Panc1 (cell line): ENCODE results near the gene ELFN2. TPM values are rescaled to one million over a fixed set of nuclear protein-coding genes. Genes with fewer than 3 reads are reported as not detected.

Experiments
- ATAC-seq: fragments of 200-7000 bp; cut with Tn5 transposase; 2 replicates; pipeline ENCODE4 v1.9.1; 2020; ENCODE audit warnings: mild to moderate bottlenecking, moderate library complexity
- BruUV-seq: library from RNA; stranded (reverse); fragments of 400-500 nt; replicated peaks from 2 replicates; lab custom pipeline; 2021; lab: Mats Ljungman, UMichigan
- CTCF ChIA-PET: fragments of 300-600 bp; sonication (Branson Sonifier 250); formaldehyde crosslinking; loops from one replicate; lab custom pipeline; 2022; ENCODE audit warnings: antibody characterized with exemption; lab: Charles Lee
- POLR2A ChIA-PET: fragments of 300-600 bp; sonication (Branson Sonifier 250); formaldehyde crosslinking; loops from one replicate; lab custom pipeline; 2022; ENCODE audit warnings: antibody characterized with exemption; lab: Charles Lee
- DNase-seq: peaks from one replicate; pipeline ENCODE4 v3.0.0-alpha.2; 2010; ENCODE audit warnings: low read depth, low spot score
- H3K27ac ChIP-seq: 2 replicates; pipeline ENCODE4 v1.5.1; 2011; ENCODE audit warnings: mild to moderate bottlenecking, low read length, inconsistent platforms
- H3K27me3 ChIP-seq: fragments of 200-500 bp; sonication (Bioruptor generic); 2 replicates; pipeline ENCODE4 v1.6.0; 2014; ENCODE audit warnings: low read length, inconsistent platforms; ENCODE audit not compliant: control insufficient read depth, insufficient read depth
- H3K36me3 ChIP-seq: fragments of 200-500 bp; sonication (Bioruptor generic); 2 replicates; pipeline ENCODE4 v1.5.1; 2014; ENCODE audit warnings: inconsistent platforms, mild to moderate bottlenecking, low read length, moderate library complexity; ENCODE audit not compliant: control insufficient read depth, insufficient read depth
- H3K4me1 ChIP-seq: 2 replicates; pipeline ENCODE4 v1.5.1; 2011; ENCODE audit warnings: inconsistent platforms, mild to moderate bottlenecking, low read length, moderate library complexity; ENCODE audit not compliant: control insufficient read depth, insufficient read depth
- H3K4me3 ChIP-seq, 2 experiments: 2 replicates each; pipeline ENCODE4 v1.5.1; 2011 to 2012; ENCODE audit warnings: low read depth in 2 of 2, low read length in 2 of 2, mild to moderate bottlenecking in 2 of 2, inconsistent platforms in 1 of 2, moderate library complexity in 1 of 2
- H3K9me3 ChIP-seq: fragments of 200-500 bp; sonication (Bioruptor generic); 2 replicates; pipeline ENCODE4 v1.5.1; 2014; ENCODE audit warnings: low read depth, mild to moderate bottlenecking, inconsistent platforms, low read length, moderate library complexity; ENCODE audit not compliant: control insufficient read depth, insufficient read depth
- POLR2AphosphoS5 ChIP-seq: IDR thresholded peaks from 2 replicates; pipeline ENCODE4 v1.6.1; 2012; ENCODE audit warnings: mild to moderate bottlenecking, low read depth, low read length, moderate library complexity
- SIN3A ChIP-seq: IDR thresholded peaks from 2 replicates; pipeline ENCODE4 v1.6.1; 2012; ENCODE audit warnings: low read depth, mild to moderate bottlenecking, low read length, moderate library complexity, borderline replicate concordance; ENCODE audit not compliant: insufficient read depth
- TCF7L2 ChIP-seq: IDR thresholded peaks from 2 replicates; pipeline ENCODE4 v1.6.1; 2011; ENCODE audit warnings: mild to moderate bottlenecking, low read depth, low read length, inconsistent platforms
- in situ Hi-C: cut with HindIII; loops from 2 replicates; pipeline ENCODE4 v1.10.0; 2016; ENCODE audit warnings: low sequenced_read_pairs, low pct_unique_long_range_greater_than_20kb
- intact Hi-C: fragments of 100-400 bp; cut with micrococcal nuclease; formaldehyde crosslinking; loops from one replicate; pipeline ENCODE4 v1.10.0; 2022; ENCODE audit not compliant: unreplicated experiment
- total RNA-seq: library from RNA; stranded (reverse); gene quantifications from one replicate; pipeline ENCODE4 v1.2.1, GENCODE V29; 2021; ENCODE audit not compliant: unreplicated experiment
- TF ChIP-seq, protein P1 (sequence below): fragments of 450-650 bp; IDR thresholded peaks from 2 replicates; pipeline ENCODE4 v1.5.1; 2017; ENCODE audit warnings: mild to moderate bottlenecking
- TF ChIP-seq, protein P2 (sequence below), 2 experiments: IDR thresholded peaks; 2 replicates each; pipeline ENCODE4 v1.6.1; 2011 to 2012; ENCODE audit warnings: low read depth in 2 of 2, control low read depth in 1 of 2, low read length in 1 of 2, mild to moderate bottlenecking in 1 of 2, moderate library complexity in 1 of 2; ENCODE audit not compliant: insufficient read depth in 1 of 2

ELFN2 gene
- total RNA-seq, 1 experiment from 2014 or later = 2.9 TPM

DNA sequence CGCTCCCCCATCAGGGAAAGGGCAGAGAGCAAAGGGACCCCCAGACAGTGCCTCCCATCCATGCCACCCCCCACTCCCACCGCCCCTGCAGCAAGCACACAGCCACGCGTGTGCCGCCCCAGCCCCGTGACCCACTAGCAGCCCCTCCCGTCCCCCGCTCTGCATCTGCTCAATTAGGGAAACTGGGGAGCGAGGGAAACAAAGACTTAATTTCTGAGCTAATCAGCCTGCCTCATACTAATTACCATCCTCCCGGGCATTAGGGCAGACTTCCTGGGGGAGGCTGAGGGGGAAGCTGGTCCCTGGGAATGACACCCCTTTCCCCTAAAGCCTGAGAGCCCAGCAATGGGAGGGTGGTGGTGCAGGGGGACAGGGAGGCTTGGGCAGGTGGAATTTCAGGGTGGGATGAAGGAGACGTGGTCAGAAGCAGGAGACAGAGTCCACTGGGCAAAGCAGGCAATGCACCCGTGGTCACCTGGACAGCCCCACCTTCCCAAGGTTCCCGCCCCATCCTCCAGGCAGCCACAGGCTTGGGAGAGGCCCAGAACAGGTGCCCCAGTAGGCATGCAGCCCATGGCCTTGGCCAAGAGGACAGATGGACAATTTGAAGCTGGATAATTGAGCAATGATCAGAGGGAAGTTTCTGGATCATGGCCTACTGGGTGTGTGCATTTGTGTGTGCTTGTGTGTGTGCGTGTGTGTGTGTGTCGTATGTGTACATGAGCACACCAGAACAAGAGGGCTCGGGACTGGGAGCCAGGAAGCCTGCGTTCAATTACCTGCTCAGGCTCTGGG is 20.6 kb downstream of the ELFN2 start:
- ChIA-PET POLR2A (no interaction called here), CTCF (no interaction called here)

GRCh38 chr22:37404091-37404490 is 23.2 kb downstream of the ELFN2 start:
- TF ChIP-seq TCF7L2 = no peak
- no peak for TF ChIP-seq SIN3A
- TF ChIP-seq, protein P1, sequence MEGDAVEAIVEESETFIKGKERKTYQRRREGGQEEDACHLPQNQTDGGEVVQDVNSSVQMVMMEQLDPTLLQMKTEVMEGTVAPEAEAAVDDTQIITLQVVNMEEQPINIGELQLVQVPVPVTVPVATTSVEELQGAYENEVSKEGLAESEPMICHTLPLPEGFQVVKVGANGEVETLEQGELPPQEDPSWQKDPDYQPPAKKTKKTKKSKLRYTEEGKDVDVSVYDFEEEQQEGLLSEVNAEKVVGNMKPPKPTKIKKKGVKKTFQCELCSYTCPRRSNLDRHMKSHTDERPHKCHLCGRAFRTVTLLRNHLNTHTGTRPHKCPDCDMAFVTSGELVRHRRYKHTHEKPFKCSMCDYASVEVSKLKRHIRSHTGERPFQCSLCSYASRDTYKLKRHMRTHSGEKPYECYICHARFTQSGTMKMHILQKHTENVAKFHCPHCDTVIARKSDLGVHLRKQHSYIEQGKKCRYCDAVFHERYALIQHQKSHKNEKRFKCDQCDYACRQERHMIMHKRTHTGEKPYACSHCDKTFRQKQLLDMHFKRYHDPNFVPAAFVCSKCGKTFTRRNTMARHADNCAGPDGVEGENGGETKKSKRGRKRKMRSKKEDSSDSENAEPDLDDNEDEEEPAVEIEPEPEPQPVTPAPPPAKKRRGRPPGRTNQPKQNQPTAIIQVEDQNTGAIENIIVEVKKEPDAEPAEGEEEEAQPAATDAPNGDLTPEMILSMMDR = no peak
- TF ChIP-seq POLR2AphosphoS5 = no peak
- TF ChIP-seq, protein P2, sequence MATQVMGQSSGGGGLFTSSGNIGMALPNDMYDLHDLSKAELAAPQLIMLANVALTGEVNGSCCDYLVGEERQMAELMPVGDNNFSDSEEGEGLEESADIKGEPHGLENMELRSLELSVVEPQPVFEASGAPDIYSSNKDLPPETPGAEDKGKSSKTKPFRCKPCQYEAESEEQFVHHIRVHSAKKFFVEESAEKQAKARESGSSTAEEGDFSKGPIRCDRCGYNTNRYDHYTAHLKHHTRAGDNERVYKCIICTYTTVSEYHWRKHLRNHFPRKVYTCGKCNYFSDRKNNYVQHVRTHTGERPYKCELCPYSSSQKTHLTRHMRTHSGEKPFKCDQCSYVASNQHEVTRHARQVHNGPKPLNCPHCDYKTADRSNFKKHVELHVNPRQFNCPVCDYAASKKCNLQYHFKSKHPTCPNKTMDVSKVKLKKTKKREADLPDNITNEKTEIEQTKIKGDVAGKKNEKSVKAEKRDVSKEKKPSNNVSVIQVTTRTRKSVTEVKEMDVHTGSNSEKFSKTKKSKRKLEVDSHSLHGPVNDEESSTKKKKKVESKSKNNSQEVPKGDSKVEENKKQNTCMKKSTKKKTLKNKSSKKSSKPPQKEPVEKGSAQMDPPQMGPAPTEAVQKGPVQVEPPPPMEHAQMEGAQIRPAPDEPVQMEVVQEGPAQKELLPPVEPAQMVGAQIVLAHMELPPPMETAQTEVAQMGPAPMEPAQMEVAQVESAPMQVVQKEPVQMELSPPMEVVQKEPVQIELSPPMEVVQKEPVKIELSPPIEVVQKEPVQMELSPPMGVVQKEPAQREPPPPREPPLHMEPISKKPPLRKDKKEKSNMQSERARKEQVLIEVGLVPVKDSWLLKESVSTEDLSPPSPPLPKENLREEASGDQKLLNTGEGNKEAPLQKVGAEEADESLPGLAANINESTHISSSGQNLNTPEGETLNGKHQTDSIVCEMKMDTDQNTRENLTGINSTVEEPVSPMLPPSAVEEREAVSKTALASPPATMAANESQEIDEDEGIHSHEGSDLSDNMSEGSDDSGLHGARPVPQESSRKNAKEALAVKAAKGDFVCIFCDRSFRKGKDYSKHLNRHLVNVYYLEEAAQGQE (IDR thresholded peaks at IDR 0.05; ENCODE audit: insufficient read depth in 1 of 2, low read depth in 2 of 2, low read length in 1 of 2) = no peak
- no TSS peak for BruUV-seq
- Histone ChIP-seq H3K27me3 (no peaks in the 10 kb centered on the region), H3K4me1 (no peaks in the 10 kb centered on the region; the same call in 1 of the 2 replicates), H3K27ac (no peak overlapping the region), H3K36me3 (no peaks in the 10 kb centered on the region), H3K9me3 (no peaks in the 10 kb centered on the region), H3K4me3 (no peak overlapping the region)
- intact Hi-C loops (no loop called here), in situ Hi-C loops (no loop called here)
- ATAC-seq (no peak), DNase-seq (no peak)
- CTCF ChIA-PET = no interaction called here
- POLR2A ChIA-PET = no interaction called here

More for the DNA sequence above, 20.6 kb downstream of the ELFN2 start:
- Histone ChIP-seq H3K4me1 (no peaks in the 10 kb centered on the region), H3K36me3 (no peaks in the 10 kb centered on the region), H3K27me3 (no peaks in the 10 kb centered on the region), H3K4me3 (no peak overlapping the region), H3K27ac (no peak overlapping the region), H3K9me3 (no peaks in the 10 kb centered on the region)
- intact Hi-C loops (no loop called here), in situ Hi-C loops (no loop called here)
- BruUV-seq = no TSS peak
- ATAC-seq = no peak
- TF ChIP-seq POLR2AphosphoS5 (no peak), TCF7L2 (no peak), SIN3A (no peak)
- TF ChIP-seq, protein P2 (IDR thresholded peaks at IDR 0.05; ENCODE audit: insufficient read depth in 1 of 2, low read depth in 2 of 2, low read length in 1 of 2) = no peak
- TF ChIP-seq, protein P1 = no peak
- no peak for DNase-seq
